HG03354 (cell line): Measurements from ENCODE around the gene USP3.
"Not testable (repeated sequence)": the region's sequence is repeated elsewhere in the genome, so short reads cannot be mapped to it uniquely, and the experiment has no call there.

Experiments used
- ATAC-seq: cut with Tn5 transposase; IDR thresholded peaks from one replicate; pipeline ENCODE4 v1.9.1; 2021; ENCODE audit warnings: mild to moderate bottlenecking; ENCODE audit not compliant: unreplicated experiment, poor library complexity, severe bottlenecking

The USP3 gene

GRCh38 chr15:63509955-63510940, 5.9 kb downstream of the USP3 start:
- ATAC-seq, result no peak

- ATAC-seq, result no peak
These were observed 7.8 kb downstream of the USP3 start for GRCh38 chr15:63512148-63512547.

- ATAC-seq, result no peak
These were observed 8.9 kb downstream of the USP3 start for GRCh38 chr15:63513271-63513670.

GRCh38 chr15:63513728-63514127, 9.3 kb downstream of the USP3 start:
- no peak for ATAC-seq

DNA sequence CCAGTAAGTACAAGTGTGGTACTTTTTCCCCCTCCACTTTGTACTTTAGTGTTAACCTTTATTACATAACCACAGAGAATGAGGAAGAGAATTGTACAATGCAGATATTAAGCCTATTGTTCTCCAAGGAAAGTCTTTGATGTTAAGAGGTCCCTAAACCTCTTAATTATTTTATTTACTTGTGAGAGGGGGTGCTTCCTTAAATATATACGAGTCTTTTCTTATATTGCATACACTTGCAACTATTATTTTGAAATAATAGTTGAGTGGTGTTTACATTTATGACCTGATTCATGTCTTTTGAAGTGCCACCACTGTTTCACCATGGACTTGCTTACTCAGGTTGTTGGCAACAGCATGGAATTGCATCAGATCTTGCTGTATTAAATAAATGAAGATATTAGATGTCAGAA, 10.1 kb downstream of the USP3 start:
- ATAC-seq, result no peak

DNA sequence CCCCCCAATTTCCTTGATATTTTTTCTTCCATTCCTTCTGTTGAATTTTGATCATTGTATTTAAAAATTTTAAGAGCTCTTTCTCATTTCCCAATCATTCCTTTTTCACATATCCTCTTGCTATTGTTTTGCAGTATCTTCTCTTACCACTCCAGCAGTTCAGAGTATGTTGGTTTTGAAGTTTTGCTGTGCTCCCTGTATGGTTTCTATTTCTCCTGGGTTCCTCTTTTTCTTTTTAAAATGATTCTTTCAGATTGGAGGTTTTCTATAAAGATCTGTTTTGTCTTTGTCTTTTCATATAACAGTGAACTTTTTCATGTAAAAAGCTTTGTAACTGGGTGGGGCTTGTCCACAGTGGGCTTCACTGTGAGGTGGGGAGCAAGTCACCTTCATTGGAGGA, 12.8 kb downstream of the USP3 start:
- ATAC-seq, result no peak

- ATAC-seq, result no peak
These were observed 13.2 kb downstream of the USP3 start for GRCh38 chr15:63517628-63518027.

- no peak for ATAC-seq
These were observed 14.6 kb downstream of the USP3 start for GRCh38 chr15:63519041-63519440.

DNA sequence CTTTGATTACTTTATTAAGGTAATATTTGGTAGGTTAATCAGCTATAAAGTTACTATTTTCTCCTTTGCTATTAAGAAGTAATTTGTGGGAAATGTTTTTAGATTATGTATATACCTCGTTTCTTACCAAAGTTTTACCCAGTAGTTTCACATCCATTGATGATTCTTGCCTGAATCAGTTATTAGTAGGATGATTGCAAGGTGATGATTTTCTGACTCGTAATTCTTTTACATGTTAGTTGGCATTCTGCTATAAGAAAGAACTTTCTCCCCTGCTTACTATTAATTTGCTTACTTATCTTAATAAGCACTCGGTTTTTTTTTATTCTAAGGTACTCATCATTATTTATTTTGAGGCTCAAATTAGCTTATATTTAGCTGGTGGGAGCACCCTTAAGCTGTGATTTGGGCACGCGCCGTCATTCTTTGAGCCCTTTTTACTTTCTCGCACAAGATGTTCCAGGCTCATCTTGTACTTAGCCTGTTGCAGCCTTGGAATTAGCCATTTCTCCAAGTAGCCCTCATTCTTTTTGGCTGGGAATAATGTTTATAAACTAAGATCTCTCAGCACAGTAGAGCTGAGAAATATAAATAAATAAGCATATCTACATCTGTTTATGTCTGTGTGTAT, 15.3 kb downstream of the USP3 start:
- ATAC-seq, result no peak

DNA sequence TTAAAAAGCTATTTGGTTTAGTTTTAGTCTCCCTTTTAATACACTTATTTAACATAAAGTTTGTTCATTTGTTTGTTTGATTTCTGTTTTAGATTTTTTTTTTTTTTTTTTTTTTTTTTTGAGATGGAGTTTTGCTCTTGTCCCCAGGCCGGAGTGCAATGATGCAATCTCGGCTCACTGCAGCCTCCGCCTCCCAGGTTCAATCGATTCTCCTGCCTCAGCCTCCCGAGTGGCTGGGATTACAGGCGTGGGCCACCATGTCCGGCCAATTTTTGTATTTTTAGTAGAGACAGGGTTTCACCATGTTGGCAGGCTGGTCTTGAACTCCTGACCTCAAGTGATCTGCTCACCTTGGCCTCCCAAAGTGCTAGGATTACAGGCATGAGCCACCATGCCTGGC, 16.1 kb downstream of the USP3 start:
- ATAC-seq, result not testable (repeated sequence)

DNA sequence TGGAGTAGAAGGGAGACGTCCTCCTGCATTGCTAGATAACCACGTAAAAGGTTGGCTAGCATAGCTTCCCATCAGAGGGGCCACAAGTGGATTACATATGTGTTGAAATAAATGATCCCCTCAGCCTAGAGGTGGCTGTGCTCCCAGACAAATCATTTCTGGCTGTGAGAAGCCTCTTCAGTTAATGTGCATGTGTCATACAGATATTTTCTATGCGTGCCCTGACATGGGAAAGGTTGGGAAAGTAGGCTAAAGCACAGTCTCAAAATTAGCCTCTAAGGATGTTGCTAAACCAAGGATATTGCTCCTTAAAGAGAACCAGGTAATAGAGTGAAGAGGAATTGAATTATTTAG, 17.8 kb downstream of the USP3 start:
- ATAC-seq, result no peak

- ATAC-seq, result no peak
These were observed 19.1 kb downstream of the USP3 start for GRCh38 chr15:63523306-63523990.

GRCh38 chr15:63524316-63525015, 20.1 kb downstream of the USP3 start:
- no peak for ATAC-seq

GRCh38 chr15:63526401-63526800, 22.0 kb downstream of the USP3 start:
- ATAC-seq, result no peak

- no peak for ATAC-seq
These were observed 23.8 kb downstream of the USP3 start for GRCh38 chr15:63528138-63528659.

GRCh38 chr15:63530235-63530634, 25.8 kb downstream of the USP3 start:
- ATAC-seq, result no peak

- ATAC-seq, result no peak
These were observed 26.4 kb downstream of the USP3 start for GRCh38 chr15:63530752-63531299.

GRCh38 chr15:63531586-63531985, 27.2 kb downstream of the USP3 start:
- no peak for ATAC-seq

GRCh38 chr15:63532307-63532744, 27.9 kb downstream of the USP3 start:
- ATAC-seq, result no peak
